NCI-H2171 treated with DMSO at 0.1 percent for 48 hours (cell line): ENCODE measurements around the gene PTPA.
"Not testable (repeated sequence)": the region's sequence is repeated elsewhere in the genome, so short reads cannot be mapped to it uniquely, and the experiment has no call there.

ENCODE experiments used
- DNase-seq: peaks from one replicate; lab custom pipeline; 2025; lab: John Stamatoyannopoulos, UW

The PTPA gene

GRCh38 chr9:129109952-129110739, 1.1 kb upstream of the PTPA start:
- no peak for DNase-seq

- peak; percentile 52 for DNase-seq
Measured at GRCh38 chr9:129111528-129112151, 425 bp downstream of the PTPA start.

DNA sequence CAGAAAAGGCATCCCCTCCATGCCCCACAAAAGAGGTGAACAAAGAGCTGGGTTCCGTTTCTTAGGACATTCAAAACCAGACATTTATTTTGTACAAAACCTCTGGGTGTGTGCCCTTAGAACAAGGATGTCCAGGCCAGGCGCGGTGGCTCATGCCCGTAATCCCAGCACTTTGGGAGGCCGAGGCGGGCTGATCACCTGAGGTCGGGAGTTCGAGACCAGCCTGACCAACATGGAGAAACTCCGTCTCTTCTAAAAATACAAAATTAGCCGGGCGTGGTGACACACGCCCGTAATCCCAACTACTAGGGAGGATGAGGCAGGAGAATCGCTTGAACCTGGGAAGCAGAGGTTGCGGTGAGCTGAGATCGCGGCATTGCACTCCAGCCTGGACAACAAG, 1.3 kb downstream of the PTPA start:
- not testable (repeated sequence) for DNase-seq

- DNase-seq = no peak
Measured at GRCh38 chr9:129113645-129114304, 2.6 kb downstream of the PTPA start.

GRCh38 chr9:129118799-129119198, 7.6 kb downstream of the PTPA start:
- DNase-seq = no peak

DNA sequence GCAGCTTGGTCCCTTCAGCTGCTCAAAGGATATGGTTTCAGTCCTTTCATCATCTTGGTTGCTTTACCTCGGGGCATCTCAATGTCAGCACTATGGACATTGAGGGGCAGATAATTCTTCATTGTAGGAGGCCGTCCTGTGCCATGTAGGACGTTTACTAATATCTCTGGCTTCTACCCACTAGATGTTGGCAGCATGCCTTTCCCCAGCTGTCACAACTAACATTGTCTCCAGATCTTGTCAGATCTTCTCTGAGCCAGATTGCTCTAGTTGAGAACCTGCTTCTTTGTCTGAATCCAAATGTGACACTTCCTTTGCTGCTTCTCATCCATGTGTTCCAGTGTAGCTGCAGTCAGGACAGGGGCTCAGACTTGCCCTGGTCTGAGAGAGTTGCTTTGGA, 10.3 kb downstream of the PTPA start:
- DNase-seq = no peak

GRCh38 chr9:129122133-129122532, 10.9 kb downstream of the PTPA start:
- DNase-seq = no peak

- not testable (repeated sequence) for DNase-seq
Measured at GRCh38 chr9:129122976-129123375, 11.8 kb downstream of the PTPA start.

- DNase-seq = no peak
Measured at GRCh38 chr9:129124506-129125069, 13.4 kb downstream of the PTPA start.

DNA sequence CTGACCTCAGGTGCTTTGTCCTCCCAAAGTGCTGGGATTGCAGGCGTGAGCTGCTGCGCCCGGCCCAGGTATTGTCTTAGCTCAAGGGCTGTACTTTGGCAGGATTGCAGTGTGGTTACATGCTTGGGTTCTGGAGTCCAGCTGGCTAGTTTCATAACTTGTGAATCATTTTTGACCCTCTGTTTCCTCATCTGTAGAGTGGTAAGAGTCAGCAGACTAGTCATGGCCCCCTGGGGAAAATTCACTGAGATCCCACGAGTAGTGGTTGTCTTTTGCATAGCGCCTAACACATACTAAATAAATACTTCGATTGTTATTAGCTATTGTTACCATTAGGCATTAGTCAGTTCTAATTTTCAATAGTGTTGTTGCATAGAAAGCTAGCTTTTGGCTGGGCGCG, 14.3 kb downstream of the PTPA start:
- no peak for DNase-seq

GRCh38 chr9:129126749-129127618, 15.8 kb downstream of the PTPA start:
- DNase-seq = peak; percentile 91

GRCh38 chr9:129128689-129129088, 17.5 kb downstream of the PTPA start:
- no peak for DNase-seq

DNA sequence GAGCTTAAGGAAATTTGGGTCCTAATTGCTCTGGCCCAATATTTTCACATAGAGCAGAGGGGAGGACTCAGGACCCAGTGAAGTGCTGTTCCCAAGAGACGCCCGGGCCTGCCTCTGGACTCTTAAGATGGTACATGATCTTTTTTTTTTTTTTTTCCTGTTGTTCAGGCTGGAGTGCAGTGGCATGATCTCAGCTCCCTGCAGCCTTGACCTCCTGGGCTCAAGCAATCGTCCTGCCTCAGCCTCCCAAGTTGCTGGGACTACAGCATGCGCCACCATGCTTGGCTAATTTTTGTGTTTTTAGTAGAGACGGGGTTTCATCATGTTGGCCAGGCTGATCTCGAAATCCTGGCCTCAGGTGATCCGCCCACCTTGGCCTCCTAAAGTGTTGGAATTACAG, 19.1 kb downstream of the PTPA start:
- DNase-seq = not testable (repeated sequence)

DNA sequence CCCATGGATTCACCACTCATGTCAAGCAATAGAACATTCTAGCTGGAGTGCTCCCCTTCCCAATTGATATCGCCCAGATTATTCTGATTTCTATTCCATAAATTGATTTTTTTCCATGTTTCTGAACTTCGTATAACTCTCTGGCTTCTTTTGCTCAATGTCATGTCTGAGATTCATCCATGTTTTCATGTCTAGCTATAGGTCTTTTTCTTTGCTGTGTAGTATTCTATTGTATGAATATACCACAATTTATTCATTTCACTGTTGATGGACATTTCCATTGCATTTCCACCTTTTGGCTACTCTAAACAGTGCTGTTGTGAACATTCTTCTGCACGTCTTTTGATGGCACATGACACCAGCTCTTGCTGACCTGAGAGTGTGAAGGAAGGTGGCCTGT, 19.6 kb downstream of the PTPA start:
- DNase-seq = no peak

GRCh38 chr9:129131300-129132145, 20.3 kb downstream of the PTPA start:
- DNase-seq = peak; percentile 82

DNA sequence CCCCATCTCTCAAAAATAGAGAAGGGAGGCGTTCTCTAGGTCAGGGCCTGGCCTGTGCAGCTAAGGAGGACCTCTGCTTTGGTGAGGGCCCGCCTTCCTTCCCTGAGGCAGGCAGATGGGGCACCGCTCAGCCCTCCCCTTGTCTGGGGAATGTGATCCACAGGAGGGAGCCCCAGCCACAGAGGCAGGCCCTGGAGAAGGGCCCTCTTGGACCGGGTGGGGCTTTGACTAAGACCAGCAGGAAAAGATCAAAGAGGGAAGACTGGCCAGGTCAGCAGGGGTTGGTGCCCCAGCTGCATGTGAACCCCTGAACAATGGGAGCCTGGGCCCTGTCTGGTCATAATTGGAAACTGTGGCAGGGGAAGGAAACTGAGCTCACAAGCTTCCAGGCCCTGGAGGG, 21.9 kb downstream of the PTPA start:
- DNase-seq = no peak

- no peak for DNase-seq
Measured at GRCh38 chr9:129135476-129135875, 24.3 kb downstream of the PTPA start.

DNA sequence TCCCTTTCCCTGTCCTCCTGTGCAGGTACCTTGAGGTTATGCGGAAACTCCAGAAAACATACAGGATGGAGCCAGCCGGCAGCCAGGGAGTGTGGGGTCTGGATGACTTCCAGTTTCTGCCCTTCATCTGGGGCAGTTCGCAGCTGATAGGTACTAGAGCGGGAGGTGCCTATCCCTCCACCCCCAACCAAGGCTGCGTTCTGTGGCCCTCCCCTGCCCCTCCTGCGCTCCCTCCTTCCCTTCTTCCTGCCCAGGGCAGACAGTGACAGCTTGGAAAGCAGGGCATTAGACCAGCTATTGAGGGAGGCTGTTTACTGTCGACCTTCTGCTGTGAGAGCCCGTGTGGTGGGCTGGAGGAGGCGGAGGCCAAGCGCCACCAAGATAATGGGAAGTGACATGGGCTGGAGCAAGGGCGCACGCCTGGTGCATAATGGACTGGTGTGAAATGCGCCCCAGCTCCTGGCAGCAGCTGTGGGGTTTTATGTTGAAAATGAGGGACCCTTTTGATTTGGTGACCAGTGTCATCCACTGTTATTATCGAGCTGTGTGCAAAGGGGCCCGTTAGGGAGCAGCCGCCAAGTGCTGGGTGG, 25.3 kb downstream of the PTPA start:
- DNase-seq = no peak

DNA sequence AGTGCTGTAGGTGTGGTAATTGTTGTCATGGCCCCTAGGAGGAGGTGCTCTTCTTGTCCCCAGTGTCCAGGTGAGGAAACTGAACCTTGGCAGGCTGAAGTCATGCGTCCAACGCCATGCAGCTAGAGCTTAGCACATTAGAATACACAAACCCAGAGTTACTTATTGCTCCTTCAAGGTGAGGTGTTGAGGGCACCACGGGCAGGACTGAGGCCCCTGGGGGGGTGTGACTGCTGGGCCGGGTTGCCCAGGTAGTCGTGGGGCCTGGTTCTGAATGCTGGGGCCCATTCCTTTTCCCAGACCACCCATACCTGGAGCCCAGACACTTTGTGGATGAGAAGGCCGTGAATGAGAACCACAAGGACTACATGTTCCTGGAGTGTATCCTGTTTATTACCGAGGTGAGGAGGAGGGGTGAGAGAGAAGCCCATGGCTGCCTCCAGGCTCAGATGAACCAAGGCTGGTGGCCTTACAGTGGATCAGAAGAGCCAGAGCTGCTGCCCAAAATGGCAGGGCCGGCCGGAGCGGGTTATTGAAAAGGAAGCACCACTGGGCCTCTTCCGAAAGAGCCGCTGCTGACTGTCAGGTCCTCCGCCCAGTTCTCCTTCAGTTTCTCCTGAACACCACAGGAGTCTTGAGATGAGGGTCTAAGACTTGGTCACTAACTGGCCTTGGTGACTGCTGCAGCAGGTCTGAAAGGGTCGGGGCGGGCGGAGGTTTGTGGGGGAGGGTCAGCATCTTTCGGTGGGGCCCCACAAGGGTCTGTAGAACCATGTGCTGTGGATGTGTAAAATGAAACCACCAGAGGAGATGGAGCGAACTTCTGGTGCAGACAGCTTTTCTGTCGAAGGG, 26.3 kb downstream of the PTPA start:
- no peak for DNase-seq

- no peak for DNase-seq
Measured at GRCh38 chr9:129138144-129138462, 26.9 kb downstream of the PTPA start.
